Calu3 (cell line): ENCODE results near the gene OR10P1. TPM values are rescaled to one million over a fixed set of nuclear protein-coding genes. Genes with fewer than 3 reads are reported as not detected.

ENCODE experiments used
- BruUV-seq: library from RNA; stranded (reverse); fragments of 400-500 nt; replicated peaks from 2 replicates; lab custom pipeline; 2021; lab: Mats Ljungman, UMichigan
- CTCF ChIA-PET: fragments of 300-600 bp; sonication (Branson Sonifier 250); formaldehyde crosslinking; loops from one replicate; lab custom pipeline; 2022; ENCODE audit warnings: antibody characterized with exemption; lab: Charles Lee
- DNase-seq: peaks from one replicate; pipeline ENCODE4 v3.0.0; 2022
- H3K27ac Mint-ChIP-seq: one replicate; pipeline ENCODE4 v1.8.0; 2022; ENCODE audit warnings: mixed read lengths; ENCODE audit not compliant: unreplicated experiment
- H3K27me3 Mint-ChIP-seq: one replicate; pipeline ENCODE4 v1.8.0; 2022; ENCODE audit warnings: mixed read lengths; ENCODE audit not compliant: unreplicated experiment
- H3K36me3 Mint-ChIP-seq: one replicate; pipeline ENCODE4 v1.8.0; 2022; ENCODE audit warnings: mild to moderate bottlenecking, moderate library complexity, mixed read lengths; ENCODE audit not compliant: insufficient read depth, unreplicated experiment
- H3K4me1 Mint-ChIP-seq: one replicate; pipeline ENCODE4 v1.8.0; 2022; ENCODE audit warnings: mild to moderate bottlenecking, low read depth, mixed read lengths; ENCODE audit not compliant: unreplicated experiment
- H3K4me3 Mint-ChIP-seq: one replicate; pipeline ENCODE4 v1.8.0; 2022; ENCODE audit warnings: mild to moderate bottlenecking, low read depth, moderate library complexity, mixed read lengths; ENCODE audit not compliant: unreplicated experiment
- H3K9me3 Mint-ChIP-seq: one replicate; pipeline ENCODE4 v1.8.0; 2022; ENCODE audit warnings: low read depth, mixed read lengths; ENCODE audit not compliant: unreplicated experiment
- intact Hi-C: fragments of 100-400 bp; cut with micrococcal nuclease; formaldehyde crosslinking; loops from one replicate; pipeline ENCODE4 v1.10.0; 2022; ENCODE audit not compliant: unreplicated experiment
- total RNA-seq: library from RNA; stranded (reverse); gene quantifications from 2 replicates; pipeline ENCODE4 v1.2.3, GENCODE V29; 2022
- TF ChIP-seq, protein P1 (sequence below): fragments of 200-600 bp; IDR thresholded peaks from one replicate; pipeline ENCODE4 v1.8.0; 2022; ENCODE audit warnings: antibody characterized with exemption; ENCODE audit not compliant: unreplicated experiment

Gene OR10P1
- total RNA-seq, 1 experiment from 2014 or later, result not detected

- Mint-ChIP-seq H3K27me3 (peaks cover 72% of the 10 kb centered on the region), H3K27ac (no peak overlapping the region), H3K9me3 (no peaks in the 10 kb centered on the region), H3K4me3 (no peak overlapping the region), H3K4me1 (no peaks in the 10 kb centered on the region), H3K36me3 (no peaks in the 10 kb centered on the region)
- CTCF ChIA-PET, result no interaction called here
- intact Hi-C loops, result no loop called here
- TF ChIP-seq, protein P1, sequence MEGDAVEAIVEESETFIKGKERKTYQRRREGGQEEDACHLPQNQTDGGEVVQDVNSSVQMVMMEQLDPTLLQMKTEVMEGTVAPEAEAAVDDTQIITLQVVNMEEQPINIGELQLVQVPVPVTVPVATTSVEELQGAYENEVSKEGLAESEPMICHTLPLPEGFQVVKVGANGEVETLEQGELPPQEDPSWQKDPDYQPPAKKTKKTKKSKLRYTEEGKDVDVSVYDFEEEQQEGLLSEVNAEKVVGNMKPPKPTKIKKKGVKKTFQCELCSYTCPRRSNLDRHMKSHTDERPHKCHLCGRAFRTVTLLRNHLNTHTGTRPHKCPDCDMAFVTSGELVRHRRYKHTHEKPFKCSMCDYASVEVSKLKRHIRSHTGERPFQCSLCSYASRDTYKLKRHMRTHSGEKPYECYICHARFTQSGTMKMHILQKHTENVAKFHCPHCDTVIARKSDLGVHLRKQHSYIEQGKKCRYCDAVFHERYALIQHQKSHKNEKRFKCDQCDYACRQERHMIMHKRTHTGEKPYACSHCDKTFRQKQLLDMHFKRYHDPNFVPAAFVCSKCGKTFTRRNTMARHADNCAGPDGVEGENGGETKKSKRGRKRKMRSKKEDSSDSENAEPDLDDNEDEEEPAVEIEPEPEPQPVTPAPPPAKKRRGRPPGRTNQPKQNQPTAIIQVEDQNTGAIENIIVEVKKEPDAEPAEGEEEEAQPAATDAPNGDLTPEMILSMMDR, result no peak
- no peak for DNase-seq
- BruUV-seq, result no TSS peak
Measured at GRCh38 chr12:55636116-55636655, 506 bp upstream of the OR10P1 start.

DNA sequence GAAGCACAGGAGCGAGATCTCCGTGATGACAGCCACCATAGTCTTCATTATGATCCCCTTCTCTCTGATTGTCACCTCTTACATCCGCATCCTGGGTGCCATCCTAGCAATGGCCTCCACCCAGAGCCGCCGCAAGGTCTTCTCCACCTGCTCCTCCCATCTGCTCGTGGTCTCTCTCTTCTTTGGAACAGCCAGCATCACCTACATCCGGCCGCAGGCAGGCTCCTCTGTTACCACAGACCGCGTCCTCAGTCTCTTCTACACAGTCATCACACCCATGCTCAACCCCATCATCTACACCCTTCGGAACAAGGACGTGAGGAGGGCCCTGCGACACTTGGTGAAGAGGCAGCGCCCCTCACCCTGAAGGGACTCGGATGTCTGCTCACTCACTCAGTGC lies 775 bp downstream of the OR10P1 start:
- intact Hi-C loops, result no loop called here
- DNase-seq, result no peak
- no TSS peak for BruUV-seq
- H3K4me3 Mint-ChIP-seq, result no peak overlapping the region
- H3K36me3 Mint-ChIP-seq, result no peaks in the 10 kb centered on the region
- no peaks in the 10 kb centered on the region for H3K4me1 Mint-ChIP-seq
- H3K9me3 Mint-ChIP-seq, result no peaks in the 10 kb centered on the region
- TF ChIP-seq, protein P1, result no peak
- no peak overlapping the region for H3K27ac Mint-ChIP-seq
- peaks cover 72% of the 10 kb centered on the region for H3K27me3 Mint-ChIP-seq
- CTCF ChIA-PET, result no interaction called here

DNA sequence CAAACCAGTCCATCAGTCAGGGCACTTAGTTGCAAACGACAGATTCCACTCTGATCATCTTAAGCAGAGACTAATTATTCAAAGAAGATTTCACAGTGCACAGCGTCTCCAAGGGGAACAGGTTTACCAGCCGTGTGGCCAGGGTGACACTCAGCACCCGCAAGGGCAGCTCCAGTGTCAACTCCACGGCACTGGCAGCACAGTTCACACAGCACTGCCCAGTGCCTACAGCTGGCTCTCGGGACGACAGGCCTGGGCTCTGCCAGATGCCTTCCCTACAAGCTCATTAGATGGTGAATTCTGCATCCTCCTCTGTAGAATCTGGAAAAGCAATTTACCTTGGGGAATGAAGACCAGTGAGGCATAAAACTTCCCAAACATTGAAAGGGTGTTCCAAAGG lies 4.9 kb downstream of the OR10P1 start:
- H3K27ac Mint-ChIP-seq, result no peak overlapping the region
- H3K27me3 Mint-ChIP-seq, result peaks cover 71% of the 10 kb centered on the region
- H3K4me3 Mint-ChIP-seq, result no peak overlapping the region
- peaks cover 11% of the 10 kb centered on the region for H3K4me1 Mint-ChIP-seq
- H3K9me3 Mint-ChIP-seq, result no peaks in the 10 kb centered on the region
- BruUV-seq, result no TSS peak
- no peak for DNase-seq
- CTCF ChIA-PET, result no interaction called here
- TF ChIP-seq, protein P1, result no peak
- peaks cover 6% of the 10 kb centered on the region for H3K36me3 Mint-ChIP-seq
- intact Hi-C loops, result no loop called here

GRCh38 chr12:55642267-55642666 lies 5.6 kb downstream of the OR10P1 start:
- BruUV-seq, result no TSS peak
- no peak for DNase-seq
- no peak overlapping the region for H3K4me3 Mint-ChIP-seq
- H3K27ac Mint-ChIP-seq, result no peak overlapping the region
- peaks cover 9% of the 10 kb centered on the region for H3K36me3 Mint-ChIP-seq
- TF ChIP-seq, protein P1, result no peak
- H3K27me3 Mint-ChIP-seq, result peaks cover 64% of the 10 kb centered on the region
- peaks cover 17% of the 10 kb centered on the region for H3K4me1 Mint-ChIP-seq
- intact Hi-C loops, result no loop called here
- H3K9me3 Mint-ChIP-seq, result no peaks in the 10 kb centered on the region
- CTCF ChIA-PET, result interaction anchor here (0.6 kb wide), 1 partner anchor 39 kb away, joined by 3 read pairs; a partner anchor contains a TSS
